Adrenal gland (tissue), 5 donors: ENCODE measurements around the gene GPC6.

Source experiments
- CTCF ChIP-seq, 6 experiments: fragments of 450-650 bp in 4 of 6; fragments of 200-600 bp in 2 of 6; sonication (generic) in 1 of 6; IDR thresholded peaks; 1 replicate in 5 of 6; 2 replicates in 1 of 6; pipeline versions ENCODE4 v1.5.1 to v1.8.0; 2016 to 2021; ENCODE audit warnings: antibody characterized with exemption in 6 of 6, mild to moderate bottlenecking in 2 of 6, moderate library complexity in 1 of 6
- POLR2A ChIP-seq, 2 donors: fragments of 450-650 bp; IDR thresholded peaks; one replicate each; pipeline ENCODE4 v1.6.1; 2017; ENCODE audit warnings: antibody characterized with exemption in 2 of 2, mild to moderate bottlenecking in 2 of 2, moderate library complexity in 1 of 2
- donor health status: DM: no; HTN: no; CAD: no.

- TF ChIP-seq CTCF (IDR thresholded peaks at IDR 0.05): no peak
- TF ChIP-seq POLR2A (IDR thresholded peaks at IDR 0.05): no peak
These were observed 90.2 kb downstream of the GPC6 start for GRCh38 chr13:93316841-93317240.
